H9 (cell line): Measurements from ENCODE around the gene LAMA5. TPM values are rescaled to one million over a fixed set of nuclear protein-coding genes. Genes with fewer than 3 reads are reported as not detected.
A peak's percentile ranks its signal among the peaks of the same experiment; 100 is the strongest.

Experiments used
- DNase-seq: peaks from one replicate; pipeline ENCODE4 v3.0.0-alpha.2; 2017
- H2AFZ ChIP-seq: one replicate; pipeline ENCODE4 v1.6.1; 2013; ENCODE audit warnings: mild to moderate bottlenecking, low read length, control low read depth, moderate library complexity
- H2AK5ac ChIP-seq: 2 replicates; pipeline ENCODE4 v1.6.1; 2013; ENCODE audit warnings: low read length, control low read depth, mixed read lengths; ENCODE audit not compliant: insufficient read length
- H2BK120ac ChIP-seq: one replicate; pipeline ENCODE4 v1.6.1; 2013; ENCODE audit warnings: low read depth, mild to moderate bottlenecking, low read length, control low read depth, inconsistent platforms; ENCODE audit not compliant: poor library complexity, severe bottlenecking
- H2BK12ac ChIP-seq: 2 replicates; pipeline ENCODE4 v1.6.1; 2013; ENCODE audit warnings: low read length, control low read depth, mixed read lengths, low read depth; ENCODE audit not compliant: insufficient read length
- H2BK15ac ChIP-seq: 2 replicates; pipeline ENCODE4 v1.6.1; 2013; ENCODE audit warnings: low read depth, low read length, control low read depth
- H2BK20ac ChIP-seq: one replicate; pipeline ENCODE4 v1.6.1; 2013; ENCODE audit warnings: low read depth, mild to moderate bottlenecking, low read length, control low read depth, inconsistent platforms; ENCODE audit not compliant: poor library complexity, severe bottlenecking
- H2BK5ac ChIP-seq: 2 replicates; pipeline ENCODE4 v1.6.1; 2013; ENCODE audit warnings: low read length, control low read depth, mixed read lengths; ENCODE audit not compliant: insufficient read length
- H3K14ac ChIP-seq: 2 replicates; pipeline ENCODE4 v1.6.1; 2013; ENCODE audit warnings: low read length, control low read depth; ENCODE audit not compliant: insufficient read depth
- H3K18ac ChIP-seq: 2 replicates; pipeline ENCODE4 v1.6.1; 2013; ENCODE audit warnings: low read depth, mild to moderate bottlenecking, mixed read lengths, low read length, control low read depth; ENCODE audit not compliant: insufficient read length
- H3K23ac ChIP-seq: 2 replicates; pipeline ENCODE4 v1.6.1; 2013; ENCODE audit warnings: low read length, control low read depth, mixed read lengths, low read depth; ENCODE audit not compliant: insufficient read length
- H3K23me2 ChIP-seq: 2 replicates; pipeline ENCODE4 v1.6.1; 2013; ENCODE audit warnings: low read depth, mild to moderate bottlenecking, mixed read lengths, low read length, control low read depth; ENCODE audit not compliant: insufficient read length, poor library complexity, severe bottlenecking
- H3K27ac ChIP-seq: 2 replicates; pipeline ENCODE4 v1.5.1; 2013; ENCODE audit warnings: low read length, control low read depth, mixed read lengths, low read depth; ENCODE audit not compliant: insufficient read length
- H3K27me3 ChIP-seq: 2 replicates; pipeline ENCODE4 v1.6.1; 2013; ENCODE audit warnings: low read length, control low read depth, inconsistent platforms; ENCODE audit not compliant: insufficient read depth
- H3K4ac ChIP-seq: 2 replicates; pipeline ENCODE4 v1.6.1; 2013; ENCODE audit warnings: low read depth, mild to moderate bottlenecking, control low read depth, inconsistent platforms, low read length, moderate library complexity
- H3K4me1 ChIP-seq: 2 replicates; pipeline ENCODE4 v1.6.1; 2013; ENCODE audit warnings: low read length, control low read depth, inconsistent platforms; ENCODE audit not compliant: insufficient read depth
- H3K4me2 ChIP-seq: 2 replicates; pipeline ENCODE4 v1.6.1; 2013; ENCODE audit warnings: low read length, control low read depth, mixed read lengths; ENCODE audit not compliant: insufficient read length, insufficient read depth
- H3K56ac ChIP-seq: 2 replicates; pipeline ENCODE4 v1.6.1; 2013; ENCODE audit warnings: low read depth, mild to moderate bottlenecking, mixed read lengths, low read length, control low read depth; ENCODE audit not compliant: insufficient read length
- H3K79me1 ChIP-seq: 2 replicates; pipeline ENCODE4 v1.6.1; 2013; ENCODE audit warnings: low read depth, mild to moderate bottlenecking, moderate library complexity, low read length, control low read depth, inconsistent platforms; ENCODE audit not compliant: insufficient read depth, poor library complexity, severe bottlenecking
- H3K79me2 ChIP-seq: 2 replicates; pipeline ENCODE4 v1.6.1; 2013; ENCODE audit warnings: low read length, control low read depth, inconsistent platforms; ENCODE audit not compliant: insufficient read depth
- H3K9ac ChIP-seq: 2 replicates; pipeline ENCODE4 v1.6.1; 2013; ENCODE audit warnings: low read length, control low read depth, mixed read lengths; ENCODE audit not compliant: insufficient read length; ENCODE audit errors: extremely low read depth
- H3K9me3 ChIP-seq: one replicate; pipeline ENCODE4 v1.6.1; 2013; ENCODE audit warnings: low read depth, low read length, inconsistent platforms; ENCODE audit not compliant: control insufficient read depth
- H3T11ph ChIP-seq: one replicate; pipeline ENCODE4 v1.6.1; 2013; ENCODE audit warnings: mild to moderate bottlenecking, low read length, control low read depth, inconsistent platforms
- H4K20me1 ChIP-seq: one replicate; pipeline ENCODE4 v1.6.1; 2013; ENCODE audit not compliant: control insufficient read depth, insufficient read length, insufficient read depth
- H4K5ac ChIP-seq: 2 replicates; pipeline ENCODE4 v1.6.1; 2013; ENCODE audit warnings: low read depth, mild to moderate bottlenecking, mixed read lengths, low read length, control low read depth; ENCODE audit not compliant: insufficient read length
- H4K8ac ChIP-seq: replicated peaks from 2 replicates; pipeline ENCODE4 v1.6.1; 2013; ENCODE audit warnings: low read length, control low read depth, mixed read lengths, low read depth; ENCODE audit not compliant: insufficient read length
- H4K91ac ChIP-seq: 2 replicates; pipeline ENCODE4 v1.6.1; 2013; ENCODE audit warnings: low read depth, mild to moderate bottlenecking, moderate library complexity, mixed read lengths, low read length, control low read depth; ENCODE audit not compliant: insufficient read length
- H3K27ac Mint-ChIP-seq, 3 experiments: 2 replicates in 2 of 3; 3 replicates in 1 of 3; pipeline ENCODE4 v1.8.0; 2020 to 2021; ENCODE audit warnings: mixed read lengths in 3 of 3, mild to moderate bottlenecking in 1 of 3, moderate library complexity in 1 of 3
- H3K27me3 Mint-ChIP-seq: 2 replicates; pipeline ENCODE4 v1.8.0; 2021; ENCODE audit warnings: low read depth, mild to moderate bottlenecking, moderate library complexity, mixed read lengths
- H3K36me3 Mint-ChIP-seq, 3 experiments: 2 replicates in 2 of 3; 3 replicates in 1 of 3; pipeline ENCODE4 v1.8.0; 2020 to 2021; ENCODE audit warnings: low read depth in 3 of 3, mixed read lengths in 3 of 3; ENCODE audit not compliant: insufficient read depth in 1 of 3
- H3K4me1 Mint-ChIP-seq, 2 experiments: 2 replicates each; pipeline ENCODE4 v1.8.0; 2020; ENCODE audit warnings: mixed read lengths in 2 of 2
- H3K4me3 Mint-ChIP-seq, 2 experiments: 2 replicates in 1 of 2; 3 replicates in 1 of 2; pipeline ENCODE4 v1.8.0; 2020 to 2021; ENCODE audit warnings: mild to moderate bottlenecking in 2 of 2, mixed read lengths in 2 of 2, moderate library complexity in 1 of 2
- H3K9me3 Mint-ChIP-seq, 2 experiments: 2 replicates in 1 of 2; 3 replicates in 1 of 2; pipeline ENCODE4 v1.8.0; 2020; ENCODE audit warnings: mild to moderate bottlenecking in 2 of 2, mixed read lengths in 2 of 2, moderate library complexity in 1 of 2
- CTCF ChIP-seq: fragments of 200-600 bp; sonication (generic); conservative IDR thresholded peaks from 3 replicates; pipeline ENCODE4 v1.8.0; 2021; ENCODE audit warnings: antibody characterized with exemption, mild to moderate bottlenecking
- WGBS: extraction: QIAGEN DNeasy Blood & Tissue Kit; methylation state at CpG from one replicate; pipeline ENCODE4 v1.1.7; 2013; ENCODE audit warnings: missing lambda C conversion rate, low lambda C conversion rate, mixed read lengths; ENCODE audit not compliant: insufficient read length; ENCODE audit errors: extremely low coverage; 5-methylcytosine and 5-hydroxymethylcytosine counted together
- total RNA-seq: library from RNA; stranded (reverse); gene quantifications from 2 replicates; pipeline ENCODE4 v1.2.1, GENCODE V29; 2021

LAMA5 gene
- total RNA-seq, 1 experiment from 2014 or later = 200 TPM

DNA sequence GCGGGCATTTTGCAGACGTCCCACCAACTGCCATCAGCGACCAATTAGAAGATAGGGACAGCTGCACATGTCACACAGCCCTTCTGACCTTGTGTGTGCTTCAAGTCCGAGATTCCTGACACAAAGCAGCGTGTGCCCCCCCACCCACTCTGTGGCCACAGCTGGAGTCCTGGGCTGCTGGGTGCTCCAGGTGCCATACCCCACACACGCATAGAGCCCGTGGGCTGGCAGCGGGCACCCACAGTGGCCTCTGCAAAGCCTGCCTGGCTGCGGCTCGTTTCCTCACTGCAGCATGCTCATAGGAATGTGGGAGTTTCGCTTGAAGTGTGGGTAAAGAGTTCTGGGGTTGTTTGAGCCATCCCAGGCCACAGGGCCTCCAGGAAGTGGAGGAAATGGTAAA lies 66.8 kb downstream of the LAMA5 start:
- H3K27ac ChIP-seq = no peak overlapping the region
- H3K14ac ChIP-seq = no peak overlapping the region
- no peaks in the 10 kb centered on the region for H4K20me1 ChIP-seq
- no peaks in the 10 kb centered on the region; the same call in 1 of the 2 replicates for H3K4me1 ChIP-seq
- WGBS = no CpG with 5 or more reads among the region's 11 CpGs
- H2AK5ac ChIP-seq = no peak overlapping the region
- no peak overlapping the region for H2AFZ ChIP-seq
- no peak overlapping the region for H3K18ac ChIP-seq
- H3K4me2 ChIP-seq = no peak overlapping the region
- H3K23me2 ChIP-seq = peaks cover 7% of the 10 kb centered on the region
- H3K56ac ChIP-seq = no peak overlapping the region
- no peak overlapping the region for H4K5ac ChIP-seq
- H3K27me3 Mint-ChIP-seq = no peaks in the 10 kb centered on the region
- H2BK12ac ChIP-seq = no peak overlapping the region
- H3K36me3 Mint-ChIP-seq = peaks cover 10 to 26% (median 25%) of the 10 kb centered on the region in 3 experiments
- no peak overlapping the region for H3K4ac ChIP-seq
- peak; percentile 27 for DNase-seq
- no peak for TF ChIP-seq CTCF
- H2BK5ac ChIP-seq = no peak overlapping the region
- no peak overlapping the region for H3K9ac ChIP-seq
- no peak overlapping the region for H3T11ph ChIP-seq
- H2BK20ac ChIP-seq = no peak overlapping the region
- no peaks in the 10 kb centered on the region for H3K9me3 Mint-ChIP-seq
- no peak overlapping the region for H4K8ac ChIP-seq
- H3K9me3 ChIP-seq = no peaks in the 10 kb centered on the region
- no peak overlapping the region for H4K91ac ChIP-seq
- peaks cover 18% of the 10 kb centered on the region; the same call in 1 of the 2 replicates for H3K79me2 ChIP-seq
- H3K27ac Mint-ChIP-seq = peak overlapping the region in 1 of 3 experiments; percentile 49; a peak in 1 of 7 replicates
- no peak overlapping the region for H2BK120ac ChIP-seq
- no peaks in the 10 kb centered on the region for H3K79me1 ChIP-seq
- no peak overlapping the region for H3K23ac ChIP-seq
- H3K4me1 Mint-ChIP-seq = peaks cover 10 to 19% of the 10 kb centered on the region in 2 experiments
- no peak overlapping the region for H3K4me3 Mint-ChIP-seq
- H2BK15ac ChIP-seq = no peak overlapping the region
- H3K27me3 ChIP-seq = no peaks in the 10 kb centered on the region
